Omental fat pad (tissue), 4 donors: ENCODE measurements around the gene PPT1. TPM values are rescaled to one million over a fixed set of nuclear protein-coding genes. Genes with fewer than 3 reads are reported as not detected.

ENCODE experiments used
- ATAC-seq: fragments of 150-250 bp; one replicate; pipeline ENCODE4 v1.9.1; 2016; ENCODE audit warnings: mild to moderate bottlenecking, moderate library complexity; ENCODE audit not compliant: low FRiP score
- DNase-seq: peaks from one replicate; pipeline ENCODE4 v3.0.0-alpha.2; 2019; ENCODE audit warnings: low spot score
- CTCF ChIP-seq, 3 donors: fragments of 450-650 bp; IDR thresholded peaks; one replicate each; pipeline ENCODE4 v1.5.1; 2016 to 2017; ENCODE audit warnings: antibody characterized with exemption in 3 of 3, mild to moderate bottlenecking in 3 of 3, moderate library complexity in 2 of 3
- total RNA-seq, 4 donors: library from RNA; depleted of rRNA; stranded (reverse); fragments of >200 nt; gene quantifications; one replicate each; pipeline ENCODE4 v1.1.0, GENCODE V29; 2016

PPT1 gene
- total RNA-seq, 4 donors from 2014 or later, result 57.7 to 116 (median 92.4) TPM

DNA sequence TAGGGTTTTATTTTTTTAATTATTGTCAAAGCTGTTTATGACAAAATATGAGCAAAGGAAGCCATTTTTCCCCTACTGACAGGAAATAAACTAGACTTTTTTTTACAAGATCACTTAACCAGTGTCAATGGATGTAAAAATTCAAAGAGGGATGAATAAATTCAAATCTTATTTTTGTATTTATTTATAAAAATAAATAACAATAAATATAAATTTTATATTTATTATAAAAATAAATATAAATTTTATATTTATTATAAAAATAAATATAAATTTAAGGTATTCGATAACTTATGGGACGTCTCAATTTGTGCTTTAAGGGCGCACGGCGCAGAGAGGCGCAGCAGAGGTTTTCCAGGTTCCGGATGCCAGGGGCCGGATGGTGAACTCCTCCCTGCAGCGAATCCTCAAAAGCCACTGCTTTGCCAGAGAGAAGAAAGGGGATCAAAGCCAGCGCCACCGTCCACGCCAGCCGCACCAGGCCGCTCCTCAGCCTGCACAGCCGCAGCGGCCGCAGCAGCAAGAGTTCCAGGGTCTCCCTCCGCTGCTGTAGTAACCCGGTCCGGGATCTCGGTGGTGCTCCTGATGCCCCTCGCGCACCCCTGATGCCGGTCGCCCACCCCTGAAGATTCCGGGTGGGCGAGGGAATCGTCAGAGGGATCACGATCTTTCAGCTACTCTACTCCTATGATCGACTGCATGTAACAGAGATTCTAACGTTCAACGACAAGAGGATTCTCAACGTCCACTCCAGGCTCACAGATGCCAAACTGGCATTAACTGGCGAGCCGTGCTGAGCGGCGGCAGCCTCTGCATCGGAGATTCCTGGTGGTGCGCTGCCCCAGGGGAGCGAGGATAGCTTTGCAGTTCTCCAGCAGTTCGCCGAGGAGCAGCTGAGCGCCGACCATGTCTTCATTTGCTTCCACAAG lies 35.6 kb upstream of the PPT1 start:
- ATAC-seq, result no peak
- no peak for DNase-seq
- TF ChIP-seq CTCF (IDR thresholded peaks at IDR 0.05), result no peak

DNA sequence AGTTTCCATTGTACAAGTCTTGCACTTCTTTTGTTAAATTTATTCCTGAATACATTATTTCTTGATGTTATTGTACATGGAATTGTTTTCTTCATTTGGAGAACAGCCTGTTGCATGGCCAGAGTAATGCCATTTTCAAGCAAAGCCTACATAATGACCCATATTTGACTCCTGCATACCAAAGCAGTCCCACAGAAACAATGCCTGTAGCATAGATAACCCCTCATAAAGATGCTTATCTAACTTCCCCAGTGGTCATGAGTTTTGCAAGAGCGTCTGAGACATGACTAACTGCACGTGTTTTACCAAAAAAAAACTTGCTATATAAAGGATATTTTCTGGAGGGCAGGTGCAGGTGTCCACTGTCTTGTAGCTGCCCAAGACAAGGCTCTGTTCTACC lies 33.8 kb upstream of the PPT1 start:
- no peak for DNase-seq
- no peak for ATAC-seq
- TF ChIP-seq CTCF (IDR thresholded peaks at IDR 0.05), result no peak

DNA sequence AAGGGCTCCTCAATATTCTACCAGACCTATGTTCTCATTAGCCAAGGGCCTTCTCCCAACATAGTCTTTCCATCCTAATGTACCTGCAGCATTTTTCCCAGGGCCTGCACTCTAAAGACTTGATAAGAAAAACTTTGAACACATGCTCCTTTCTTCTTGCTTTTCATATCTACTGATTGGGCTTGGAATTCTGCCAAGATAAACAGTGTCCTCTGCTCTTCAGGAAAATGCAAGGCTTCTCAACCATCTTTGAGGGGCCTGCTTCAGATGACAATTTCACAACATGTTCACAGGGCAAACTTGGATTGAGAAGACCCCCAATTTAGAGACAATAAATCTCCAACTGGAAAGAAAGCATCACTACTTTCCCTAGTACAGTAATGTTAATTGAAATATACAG lies 25.8 kb upstream of the PPT1 start:
- ATAC-seq (no peak), DNase-seq (no peak)
- no peak for TF ChIP-seq CTCF (IDR thresholded peaks at IDR 0.05)

- no peak for DNase-seq
- TF ChIP-seq CTCF (IDR thresholded peaks at IDR 0.05), result no peak
- no peak for ATAC-seq
These were observed 23.1 kb upstream of the PPT1 start for GRCh38 chr1:40120128-40120527.

GRCh38 chr1:40114400-40114799 lies 17.3 kb upstream of the PPT1 start:
- ATAC-seq (no peak), DNase-seq (no peak)
- no peak for TF ChIP-seq CTCF (IDR thresholded peaks at IDR 0.05)

DNA sequence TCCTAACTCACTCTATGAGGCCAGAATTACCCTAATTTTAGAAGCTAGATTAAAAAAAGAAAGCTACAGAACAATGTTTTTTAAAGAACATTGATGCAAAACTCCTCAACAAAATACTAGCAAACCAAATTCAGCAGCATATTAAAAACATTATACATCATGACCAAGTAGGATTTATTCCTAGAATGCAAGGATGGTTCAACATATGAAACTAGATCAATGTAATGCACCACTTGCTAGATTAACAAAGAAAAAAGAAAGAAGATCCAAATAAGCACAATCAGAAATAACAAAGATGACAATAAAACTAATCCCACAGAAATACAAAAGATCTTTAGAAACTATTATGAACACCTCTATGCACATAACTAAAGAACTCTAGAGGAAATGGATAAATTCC lies 13.3 kb upstream of the PPT1 start:
- DNase-seq, result no peak
- TF ChIP-seq CTCF (IDR thresholded peaks at IDR 0.05), result no peak
- no peak for ATAC-seq
